Mesodermal cell (in vitro differentiated cells): ENCODE results near the gene MRC2. TPM values are rescaled to one million over a fixed set of nuclear protein-coding genes. Genes with fewer than 3 reads are reported as not detected.
"Not testable (repeated sequence)": the region's sequence is repeated elsewhere in the genome, so short reads cannot be mapped to it uniquely, and the experiment has no call there.

Source experiments
- H3K27ac ChIP-seq: 2 replicates; pipeline ENCODE4 v1.7.0; 2013; ENCODE audit warnings: mild to moderate bottlenecking, low read depth, low read length, moderate library complexity; ENCODE audit not compliant: severe bottlenecking
- H3K36me3 ChIP-seq: 2 replicates; pipeline ENCODE4 v1.7.1; 2013; ENCODE audit warnings: mild to moderate bottlenecking, low read length, moderate library complexity; ENCODE audit not compliant: control insufficient read depth, insufficient read depth
- H3K4me1 ChIP-seq: one replicate; pipeline ENCODE4 v1.7.1; 2013; ENCODE audit warnings: mild to moderate bottlenecking, low read length; ENCODE audit not compliant: insufficient read depth, control insufficient read depth, poor library complexity, severe bottlenecking
- H3K4me3 ChIP-seq: 2 replicates; pipeline ENCODE4 v1.7.0; 2013; ENCODE audit warnings: low read length, control low read depth, mild to moderate bottlenecking; ENCODE audit not compliant: insufficient read depth, poor library complexity, severe bottlenecking; ENCODE audit errors: extremely low read depth
- H3K9me3 ChIP-seq: 2 replicates; pipeline ENCODE4 v1.7.1; 2013; ENCODE audit warnings: mild to moderate bottlenecking, low read length, moderate library complexity; ENCODE audit not compliant: control insufficient read depth
- WGBS, 2 experiments: methylation state at CpG; one replicate each; pipeline ENCODE4 v1.1.5; 2013; ENCODE audit warnings: missing lambda C conversion rate in 2 of 2; ENCODE audit not compliant: insufficient coverage in 2 of 2; 5-methylcytosine and 5-hydroxymethylcytosine counted together
- polyA plus RNA-seq, 2 experiments: library from polyadenylated mRNA; stranded (reverse); fragments of 50-300 nt; gene quantifications; one replicate each; pipeline ENCODE4 v1.2.3, GENCODE V29; 2013

MRC2 gene, protein sequence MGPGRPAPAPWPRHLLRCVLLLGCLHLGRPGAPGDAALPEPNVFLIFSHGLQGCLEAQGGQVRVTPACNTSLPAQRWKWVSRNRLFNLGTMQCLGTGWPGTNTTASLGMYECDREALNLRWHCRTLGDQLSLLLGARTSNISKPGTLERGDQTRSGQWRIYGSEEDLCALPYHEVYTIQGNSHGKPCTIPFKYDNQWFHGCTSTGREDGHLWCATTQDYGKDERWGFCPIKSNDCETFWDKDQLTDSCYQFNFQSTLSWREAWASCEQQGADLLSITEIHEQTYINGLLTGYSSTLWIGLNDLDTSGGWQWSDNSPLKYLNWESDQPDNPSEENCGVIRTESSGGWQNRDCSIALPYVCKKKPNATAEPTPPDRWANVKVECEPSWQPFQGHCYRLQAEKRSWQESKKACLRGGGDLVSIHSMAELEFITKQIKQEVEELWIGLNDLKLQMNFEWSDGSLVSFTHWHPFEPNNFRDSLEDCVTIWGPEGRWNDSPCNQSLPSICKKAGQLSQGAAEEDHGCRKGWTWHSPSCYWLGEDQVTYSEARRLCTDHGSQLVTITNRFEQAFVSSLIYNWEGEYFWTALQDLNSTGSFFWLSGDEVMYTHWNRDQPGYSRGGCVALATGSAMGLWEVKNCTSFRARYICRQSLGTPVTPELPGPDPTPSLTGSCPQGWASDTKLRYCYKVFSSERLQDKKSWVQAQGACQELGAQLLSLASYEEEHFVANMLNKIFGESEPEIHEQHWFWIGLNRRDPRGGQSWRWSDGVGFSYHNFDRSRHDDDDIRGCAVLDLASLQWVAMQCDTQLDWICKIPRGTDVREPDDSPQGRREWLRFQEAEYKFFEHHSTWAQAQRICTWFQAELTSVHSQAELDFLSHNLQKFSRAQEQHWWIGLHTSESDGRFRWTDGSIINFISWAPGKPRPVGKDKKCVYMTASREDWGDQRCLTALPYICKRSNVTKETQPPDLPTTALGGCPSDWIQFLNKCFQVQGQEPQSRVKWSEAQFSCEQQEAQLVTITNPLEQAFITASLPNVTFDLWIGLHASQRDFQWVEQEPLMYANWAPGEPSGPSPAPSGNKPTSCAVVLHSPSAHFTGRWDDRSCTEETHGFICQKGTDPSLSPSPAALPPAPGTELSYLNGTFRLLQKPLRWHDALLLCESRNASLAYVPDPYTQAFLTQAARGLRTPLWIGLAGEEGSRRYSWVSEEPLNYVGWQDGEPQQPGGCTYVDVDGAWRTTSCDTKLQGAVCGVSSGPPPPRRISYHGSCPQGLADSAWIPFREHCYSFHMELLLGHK (N-terminal part only)
- polyA plus RNA-seq (2013, experiment 1 of 2), result 253 TPM
- polyA plus RNA-seq (2013, experiment 2 of 2), result 200 TPM

DNA sequence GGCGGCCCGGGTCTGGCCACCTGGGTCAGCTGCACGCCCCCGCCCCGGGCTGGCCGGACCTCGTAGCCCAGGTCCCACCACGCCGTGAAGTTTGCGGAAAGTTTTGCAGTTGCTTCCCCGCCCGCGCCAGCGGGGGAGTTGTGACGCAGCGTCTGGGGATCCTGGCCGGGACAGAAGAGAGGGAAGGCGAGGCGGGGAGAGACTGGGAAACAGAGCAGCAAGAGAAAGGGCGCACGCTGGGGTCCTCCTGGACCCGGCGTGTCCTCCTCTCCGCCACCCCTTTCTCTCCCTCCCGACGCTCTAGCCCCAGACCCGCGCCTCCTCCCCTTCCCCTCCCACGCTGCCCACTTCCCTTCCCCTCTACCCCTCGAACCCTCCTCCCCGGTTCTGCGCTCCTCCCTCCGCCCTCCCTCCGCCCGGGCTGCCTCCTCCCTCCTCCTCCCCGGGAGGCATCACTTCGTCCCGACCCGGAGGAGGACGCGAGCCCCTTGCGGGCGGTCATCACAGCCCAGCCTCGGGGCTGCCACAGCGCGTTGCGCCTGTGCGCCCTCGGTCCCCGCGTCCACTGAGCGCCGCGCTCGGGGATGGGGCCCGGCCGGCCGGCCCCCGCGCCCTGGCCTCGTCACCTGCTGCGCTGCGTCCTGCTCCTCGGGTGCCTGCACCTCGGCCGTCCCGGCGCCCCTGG is at the start of gene MRC2:
Gene MRC2, plus strand, starts transcription at position 452 of the 685 bp plus-strand sequence. Its CDS starts 133 bp downstream, at position 585.
- peak within 1 kb of the TSS; percentile 94 for H3K4me3 ChIP-seq
- H3K4me1 ChIP-seq, result peaks cover 43% of the 10 kb centered on the region
- H3K27ac ChIP-seq, result peak within 1 kb of the TSS; percentile 92
- H3K9me3 ChIP-seq, result no peaks in the 10 kb centered on the region
- H3K36me3 ChIP-seq, result peaks cover 44% of the 10 kb centered on the region
- 0 to 1% methylated on average over 36 to 60 of the region's 68 CpGs for WGBS, 2 experiments

DNA sequence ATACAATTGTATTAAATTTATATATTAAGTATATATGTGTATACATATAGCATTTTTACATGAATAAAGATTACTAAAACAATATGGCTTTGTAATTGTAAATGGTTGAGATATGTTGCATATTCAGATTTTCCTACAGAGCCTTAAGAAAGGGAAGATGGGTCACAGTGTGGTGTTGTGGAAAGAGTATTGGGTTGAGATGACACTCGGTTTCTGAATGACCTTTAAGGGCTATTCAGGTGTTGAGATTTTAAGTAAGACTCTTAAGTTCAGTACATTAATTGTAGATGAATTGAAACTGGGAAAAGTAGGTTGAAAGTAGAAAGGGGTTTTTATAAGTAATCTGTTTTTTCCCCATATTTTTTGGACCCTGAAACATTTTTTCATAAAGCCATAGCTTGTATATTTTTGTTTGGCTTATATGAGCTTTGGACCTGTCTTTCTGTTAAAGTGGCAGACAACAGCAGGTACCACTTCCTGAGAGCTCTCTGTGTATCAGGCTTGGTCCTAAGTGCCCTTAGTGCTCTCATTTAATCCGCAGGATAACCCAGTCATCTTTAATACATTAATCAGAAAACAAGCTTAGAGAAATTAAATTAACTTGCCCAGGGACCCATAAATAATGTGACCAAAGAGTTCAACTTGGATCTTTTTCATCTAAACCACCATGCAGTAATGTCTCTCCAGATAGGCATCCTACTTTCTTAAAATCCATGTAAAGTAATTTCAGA is 48.5 kb upstream of the MRC2 start:
- H3K4me1 ChIP-seq, result no peaks in the 10 kb centered on the region
- 90 to 100% methylated on average over 2 of the region's 2 CpGs for WGBS, 2 experiments
- H3K9me3 ChIP-seq, result no peaks in the 10 kb centered on the region
- H3K4me3 ChIP-seq, result no peak overlapping the region
- no peak overlapping the region for H3K27ac ChIP-seq
- H3K36me3 ChIP-seq, result peaks cover 68% of the 10 kb centered on the region

DNA sequence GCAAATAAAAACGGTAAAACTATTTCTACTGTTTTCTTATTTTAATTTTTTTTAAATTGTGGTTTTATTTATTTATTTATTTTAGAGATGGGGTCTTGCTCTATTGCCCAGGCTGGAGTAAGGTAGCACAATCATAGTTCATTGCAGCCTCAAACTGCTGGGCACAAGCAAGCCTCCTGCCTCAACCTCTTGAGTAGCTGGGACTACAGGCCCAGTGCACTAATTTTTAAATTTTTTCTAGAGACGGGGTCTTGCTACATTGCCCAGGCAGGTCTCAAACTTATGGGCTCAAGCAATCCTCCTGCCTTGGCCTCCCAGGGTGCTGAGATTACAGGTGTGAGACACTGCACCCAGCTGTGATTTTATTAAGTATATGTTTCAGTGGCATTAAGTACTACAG is 46.5 kb upstream of the MRC2 start:
- Histone ChIP-seq H3K36me3 (peaks cover 61% of the 10 kb centered on the region), H3K9me3 (no peaks in the 10 kb centered on the region), H3K4me1 (peaks cover 5% of the 10 kb centered on the region), H3K4me3 (no peak overlapping the region), H3K27ac (no peak overlapping the region)
- WGBS, 2 experiments, result 100% methylated on average over 1 of the region's 2 CpGs

DNA sequence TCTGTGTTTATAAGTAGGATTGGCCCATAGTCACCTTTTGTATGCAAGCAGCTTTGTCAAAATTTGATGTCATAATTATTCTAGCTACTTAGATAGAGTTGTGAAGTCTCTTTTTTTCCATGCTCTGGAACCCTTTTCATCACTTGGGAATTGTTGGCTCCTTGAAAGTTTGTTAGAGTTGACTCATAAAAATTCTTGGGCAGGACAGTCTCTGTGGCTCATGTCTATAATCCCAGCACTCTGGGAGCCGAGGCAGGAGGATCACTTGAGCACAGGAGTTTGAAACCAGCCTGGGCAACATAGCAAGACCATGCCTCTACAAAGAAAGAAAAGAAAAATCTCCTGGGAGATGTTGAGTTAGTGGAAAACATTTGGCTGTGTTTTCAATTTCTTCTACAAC is 45.7 kb upstream of the MRC2 start:
- Histone ChIP-seq H3K9me3 (no peaks in the 10 kb centered on the region), H3K4me3 (no peak overlapping the region), H3K4me1 (peaks cover 10% of the 10 kb centered on the region), H3K36me3 (peaks cover 56% of the 10 kb centered on the region), H3K27ac (no peak overlapping the region)
- WGBS, 2 experiments, result 83 to 100% methylated on average over 1 of the region's 1 CpG

DNA sequence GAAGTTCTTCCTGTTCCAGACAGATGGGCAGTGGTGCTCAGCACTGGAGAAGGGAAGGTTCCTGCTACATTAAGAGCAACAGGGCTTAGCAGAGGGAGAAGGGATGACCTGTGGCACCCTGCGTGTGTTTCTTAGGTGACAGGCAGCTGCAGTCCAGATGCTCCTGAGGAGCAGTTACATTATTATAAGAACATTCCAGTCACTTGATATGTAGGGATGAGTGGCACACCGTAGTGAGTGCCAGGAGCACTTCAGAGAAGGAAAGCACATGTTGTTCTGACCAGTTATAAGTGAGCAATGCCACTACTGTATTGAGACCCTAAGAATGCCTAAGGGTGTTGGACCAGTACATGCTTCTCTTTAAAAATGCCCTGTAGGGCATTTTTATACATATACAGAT is 39.9 kb upstream of the MRC2 start:
- 100% methylated on average over 1 of the region's 2 CpGs for WGBS, 2 experiments
- Histone ChIP-seq H3K9me3 (no peaks in the 10 kb centered on the region), H3K27ac (no peak overlapping the region), H3K4me1 (peaks cover 14% of the 10 kb centered on the region), H3K4me3 (no peak overlapping the region), H3K36me3 (peaks cover 66% of the 10 kb centered on the region)

DNA sequence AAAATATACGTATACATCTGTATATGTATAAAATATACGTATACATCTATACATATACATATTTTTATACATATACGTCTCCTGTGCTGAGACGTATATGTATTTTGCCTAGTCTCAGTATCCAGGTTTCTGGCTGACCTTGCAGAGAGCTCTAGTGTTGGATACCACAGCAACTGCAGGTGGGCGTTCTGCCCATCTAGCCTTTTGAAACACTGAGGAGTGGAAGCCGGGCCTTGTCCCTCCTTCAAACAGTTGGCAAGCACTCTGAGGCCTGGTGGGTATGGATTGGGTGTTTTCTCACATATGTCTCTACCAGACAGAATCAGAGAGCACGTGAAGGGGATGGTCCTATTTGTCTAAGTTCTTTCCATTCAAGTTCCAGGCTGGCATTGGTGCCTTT is 39.4 kb upstream of the MRC2 start:
- Histone ChIP-seq H3K4me3 (no peak overlapping the region), H3K9me3 (no peaks in the 10 kb centered on the region), H3K4me1 (peaks cover 14% of the 10 kb centered on the region), H3K27ac (no peak overlapping the region), H3K36me3 (peaks cover 66% of the 10 kb centered on the region)
- whole genome bisulfite sequencing, 2 experiments, result 94 to 100% methylated on average over 3 of the region's 7 CpGs

DNA sequence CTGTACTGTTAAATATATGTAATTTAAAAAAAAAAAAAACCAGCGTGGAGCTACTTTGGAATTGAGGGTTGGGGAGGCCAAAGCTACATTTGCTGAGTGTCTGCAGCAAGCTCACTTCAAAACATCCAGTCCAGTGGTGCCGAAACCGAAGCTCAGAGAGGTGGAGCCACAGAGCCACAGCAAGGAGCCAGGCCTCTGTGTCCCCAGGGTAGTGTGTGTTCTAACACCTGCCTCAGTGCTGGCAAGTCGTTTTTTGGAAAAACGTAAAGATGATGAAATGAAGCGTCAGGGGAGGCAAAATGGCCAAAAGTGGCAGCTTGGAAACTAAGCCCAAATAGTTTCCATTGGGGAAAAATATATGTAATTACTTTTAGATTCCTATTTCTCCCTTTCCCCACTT is 36.1 kb upstream of the MRC2 start:
- peaks cover 7% of the 10 kb centered on the region for H3K9me3 ChIP-seq
- WGBS, 2 experiments, result 87 to 92% methylated on average over 4 to 5 of the region's 6 CpGs
- H3K27ac ChIP-seq, result no peak overlapping the region
- no peak overlapping the region for H3K4me3 ChIP-seq
- peaks cover 83% of the 10 kb centered on the region for H3K36me3 ChIP-seq
- peaks cover 6% of the 10 kb centered on the region for H3K4me1 ChIP-seq

DNA sequence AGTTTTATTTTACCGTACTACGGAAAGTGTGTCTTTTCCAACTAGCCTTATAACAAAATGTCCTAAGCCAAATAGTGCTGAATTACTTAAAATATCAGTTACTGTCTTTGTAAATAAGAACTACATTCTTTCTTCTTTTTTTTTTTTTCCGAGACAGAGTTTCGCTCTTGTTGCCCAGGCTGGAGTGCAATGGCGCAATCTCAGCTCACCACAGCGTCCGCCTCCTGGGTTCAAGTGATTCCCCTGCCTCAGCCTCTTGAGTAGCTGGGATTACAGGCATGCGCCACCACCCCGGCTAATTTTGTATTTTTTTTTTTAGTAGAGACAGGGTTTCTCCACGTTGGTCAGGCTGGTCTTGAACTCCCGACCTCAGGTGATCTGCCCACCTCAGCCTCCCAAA is 35.6 kb upstream of the MRC2 start:
- not testable (repeated sequence) for H3K27ac ChIP-seq, H3K4me1 ChIP-seq, H3K9me3 ChIP-seq, H3K4me3 ChIP-seq
- H3K36me3 ChIP-seq, result peaks cover 84% of the 10 kb centered on the region
- WGBS, 2 experiments, result 83 to 100% methylated on average over 1 to 4 of the region's 11 CpGs

DNA sequence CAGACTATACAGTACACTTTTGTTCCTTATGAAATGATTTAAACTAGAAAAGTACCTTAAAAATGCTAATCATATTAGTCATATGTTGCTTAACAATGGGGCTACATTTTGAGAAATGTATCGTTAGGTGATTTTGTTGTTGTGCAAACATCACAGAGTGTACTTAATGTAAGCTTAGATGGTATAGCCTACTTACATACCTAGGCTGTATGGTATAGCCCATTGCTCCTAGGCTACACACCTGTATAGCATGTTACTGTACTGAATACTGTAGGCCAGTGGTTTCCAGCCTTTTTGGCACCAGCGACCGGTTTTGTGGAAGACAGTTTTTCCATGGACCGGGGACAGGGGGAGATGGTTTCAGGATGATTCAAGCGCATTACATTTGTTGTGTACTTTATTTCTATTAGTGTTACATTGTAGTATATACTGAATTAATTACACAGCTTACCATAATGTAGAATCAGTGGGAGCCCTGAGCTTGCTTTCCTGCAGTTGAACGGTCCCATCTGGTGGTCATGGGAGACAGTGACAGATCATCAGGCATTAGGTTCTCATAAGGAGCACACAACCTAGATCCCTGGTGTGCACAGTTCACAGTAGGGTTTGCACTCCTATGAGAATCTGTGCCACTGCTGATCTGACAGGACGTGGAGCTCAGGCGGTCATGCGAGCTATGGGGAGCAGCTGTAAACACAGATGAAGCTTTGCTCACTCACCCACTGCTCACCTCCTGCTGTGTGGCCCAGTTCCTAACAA is 35.0 kb upstream of the MRC2 start:
- peaks cover 84% of the 10 kb centered on the region for H3K36me3 ChIP-seq
- H3K4me3 ChIP-seq, result no peak overlapping the region
- H3K27ac ChIP-seq, result no peak overlapping the region
- WGBS, 2 experiments, result 89 to 93% methylated on average over 4 to 6 of the region's 9 CpGs
- peaks cover 7% of the 10 kb centered on the region for H3K9me3 ChIP-seq
- peaks cover 4% of the 10 kb centered on the region for H3K4me1 ChIP-seq
